MCF 10A (cell line): ENCODE measurements around the gene AP5S1. TPM values are rescaled to one million over a fixed set of nuclear protein-coding genes. Genes with fewer than 3 reads are reported as not detected.

Source experiments
- BruUV-seq: library from RNA; stranded (reverse); fragments of 400-500 nt; replicated peaks from 2 replicates; lab custom pipeline; 2021; lab: Mats Ljungman, UMichigan
- CTCF ChIA-PET: fragments of 300-600 bp; sonication (Branson Sonifier 250); formaldehyde crosslinking; extraction: SDS; loops from one replicate; lab custom pipeline; 2021; ENCODE audit warnings: antibody characterized with exemption, inconsistent platforms; lab: Yijun Ruan, JAX
- POLR2A ChIA-PET: fragments of 300-600, 350-650 bp; sonication (Branson Sonifier 250); formaldehyde crosslinking; extraction: SDS; loops from one replicate; lab custom pipeline; 2020; ENCODE audit warnings: antibody characterized with exemption, inconsistent platforms; lab: Yijun Ruan, JAX
- DNase-seq: peaks from one replicate; pipeline ENCODE4 v3.0.0-alpha.2; 2018; ENCODE audit not compliant: unreplicated experiment
- H3K27ac Mint-ChIP-seq: one replicate; pipeline ENCODE4 v1.8.0; 2022; ENCODE audit warnings: mild to moderate bottlenecking, low read depth, mixed read lengths; ENCODE audit not compliant: unreplicated experiment
- H3K27me3 Mint-ChIP-seq: one replicate; pipeline ENCODE4 v1.8.0; 2022; ENCODE audit warnings: mixed read lengths; ENCODE audit not compliant: insufficient read depth, unreplicated experiment
- H3K36me3 Mint-ChIP-seq: one replicate; pipeline ENCODE4 v1.8.0; 2022; ENCODE audit warnings: mild to moderate bottlenecking, moderate library complexity, mixed read lengths; ENCODE audit not compliant: insufficient read depth, unreplicated experiment
- H3K4me1 Mint-ChIP-seq: one replicate; pipeline ENCODE4 v1.8.0; 2022; ENCODE audit warnings: mixed read lengths; ENCODE audit not compliant: insufficient read depth, unreplicated experiment
- H3K4me3 Mint-ChIP-seq: one replicate; pipeline ENCODE4 v1.8.0; 2022; ENCODE audit warnings: mild to moderate bottlenecking, moderate library complexity, mixed read lengths; ENCODE audit not compliant: unreplicated experiment
- H3K9me3 Mint-ChIP-seq: one replicate; pipeline ENCODE4 v1.8.0; 2022; ENCODE audit warnings: mixed read lengths; ENCODE audit not compliant: unreplicated experiment
- intact Hi-C: fragments of 100-400 bp; cut with micrococcal nuclease; formaldehyde crosslinking; loops from 2 replicates; pipeline ENCODE4 v1.14.1; 2022
- total RNA-seq: library from RNA; stranded (reverse); gene quantifications from 2 replicates; pipeline ENCODE4 v1.2.3, GENCODE V29; 2022
- TF ChIP-seq, protein P1 (sequence below): fragments of 200-600 bp; IDR thresholded peaks from one replicate; pipeline ENCODE4 v1.8.0; 2022; ENCODE audit warnings: antibody characterized with exemption, mild to moderate bottlenecking; ENCODE audit not compliant: unreplicated experiment

The AP5S1 gene
- total RNA-seq, 1 experiment from 2014 or later, result 19.2 TPM

DNA sequence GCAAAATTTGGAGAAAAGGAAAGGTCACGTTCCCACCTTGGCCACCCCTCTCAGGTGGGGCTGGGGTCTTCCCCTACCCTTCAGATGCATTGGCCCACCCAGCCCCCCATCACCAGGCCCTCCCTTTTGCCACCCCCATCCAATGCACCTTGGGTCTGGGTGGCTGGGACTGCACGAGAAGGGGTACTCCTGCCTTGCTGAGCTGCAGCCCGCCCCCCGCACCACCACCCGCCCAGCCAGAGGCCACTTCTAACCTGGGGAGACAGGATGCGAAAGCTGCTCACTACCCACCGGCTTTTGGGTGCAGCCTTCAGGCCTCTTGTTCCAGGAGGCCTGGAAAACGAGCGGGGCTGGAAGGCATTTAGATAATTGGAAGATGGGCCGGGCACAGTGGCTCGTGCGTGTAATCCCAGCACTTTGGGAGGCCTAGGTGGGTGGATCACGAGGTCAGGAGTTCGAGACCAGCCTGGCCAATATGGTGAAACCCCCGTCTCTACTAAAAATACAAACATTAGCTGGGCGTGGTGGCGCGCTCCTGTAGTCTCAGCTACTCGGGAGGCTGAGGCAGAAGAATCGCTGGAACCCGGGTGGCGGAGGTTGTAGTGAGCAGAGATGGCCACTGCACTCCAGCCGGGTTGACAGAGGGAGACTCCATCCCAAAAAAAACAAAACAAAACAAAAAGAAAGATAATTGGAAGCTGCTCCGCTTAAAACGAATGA is 25.5 kb upstream of the AP5S1 start:
- Mint-ChIP-seq H3K4me3 (peak overlapping the region; percentile 97), H3K27me3 (no peaks in the 10 kb centered on the region)
- CTCF ChIA-PET, result interaction anchor here (0.7 to 2.2 kb wide), 10 partner anchors 8 to 41 kb away, joined by 3 to 11 read pairs (median 4); partner anchors contain the start of genes AP5S1 and CENPB

DNA sequence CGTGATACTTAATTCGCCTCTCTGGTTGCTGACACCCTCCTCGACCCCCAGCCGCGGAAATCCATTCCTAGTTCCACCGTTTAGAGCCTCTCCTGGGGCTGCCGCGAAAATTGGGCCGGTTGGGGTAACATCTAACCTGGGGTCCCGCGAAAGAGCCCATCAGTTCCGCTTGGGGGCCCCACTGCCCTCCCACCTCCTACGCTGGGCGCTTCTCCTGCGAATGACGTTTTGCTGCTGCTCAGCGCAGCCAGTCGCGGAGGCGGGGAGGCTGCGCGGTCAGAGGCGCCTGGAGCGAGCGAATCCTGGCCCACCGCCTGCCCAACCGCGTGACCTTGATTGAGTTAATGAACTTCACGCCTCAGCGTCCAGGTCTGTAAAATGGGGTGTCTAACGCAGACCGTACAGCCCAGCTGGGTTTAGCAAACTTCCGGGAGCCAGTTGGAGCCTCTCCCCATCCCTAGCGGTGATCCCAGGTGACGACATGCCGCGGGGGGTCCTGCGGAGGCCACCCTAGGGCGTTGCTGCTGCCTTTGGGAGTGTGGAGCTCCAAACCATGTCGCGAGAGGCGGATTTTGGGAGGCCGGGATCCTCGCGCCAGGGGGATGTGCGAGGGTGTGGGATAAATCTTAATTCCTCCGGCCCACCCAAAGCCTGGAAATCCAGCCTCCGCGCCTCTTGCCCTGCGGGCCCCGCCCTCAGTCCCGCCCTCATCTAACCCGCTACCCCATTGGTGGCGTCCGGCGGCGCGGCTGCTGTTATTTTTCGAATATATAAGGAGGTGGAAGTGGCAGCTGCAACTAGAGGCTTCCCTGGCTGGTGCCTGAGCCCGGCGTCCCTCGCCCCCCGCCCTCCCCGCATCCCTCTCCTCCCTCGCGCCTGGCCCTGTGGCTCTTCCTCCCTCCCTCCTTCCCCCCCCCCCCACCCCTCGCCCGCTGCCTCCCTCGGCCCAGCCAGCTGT is 24.6 kb upstream of the AP5S1 start, which contains the start of gene CDC25B:
Gene CDC25B, plus strand, starts transcription at position 800 of the 958 bp plus-strand sequence. CDS start 222 bp downstream, outside the sequence.
- intact Hi-C loops, result loop anchor here (1.0 kb wide), 1 partner anchor 25 kb away; the partner anchor contains the start of gene AP5S1
- TF ChIP-seq, protein P1, sequence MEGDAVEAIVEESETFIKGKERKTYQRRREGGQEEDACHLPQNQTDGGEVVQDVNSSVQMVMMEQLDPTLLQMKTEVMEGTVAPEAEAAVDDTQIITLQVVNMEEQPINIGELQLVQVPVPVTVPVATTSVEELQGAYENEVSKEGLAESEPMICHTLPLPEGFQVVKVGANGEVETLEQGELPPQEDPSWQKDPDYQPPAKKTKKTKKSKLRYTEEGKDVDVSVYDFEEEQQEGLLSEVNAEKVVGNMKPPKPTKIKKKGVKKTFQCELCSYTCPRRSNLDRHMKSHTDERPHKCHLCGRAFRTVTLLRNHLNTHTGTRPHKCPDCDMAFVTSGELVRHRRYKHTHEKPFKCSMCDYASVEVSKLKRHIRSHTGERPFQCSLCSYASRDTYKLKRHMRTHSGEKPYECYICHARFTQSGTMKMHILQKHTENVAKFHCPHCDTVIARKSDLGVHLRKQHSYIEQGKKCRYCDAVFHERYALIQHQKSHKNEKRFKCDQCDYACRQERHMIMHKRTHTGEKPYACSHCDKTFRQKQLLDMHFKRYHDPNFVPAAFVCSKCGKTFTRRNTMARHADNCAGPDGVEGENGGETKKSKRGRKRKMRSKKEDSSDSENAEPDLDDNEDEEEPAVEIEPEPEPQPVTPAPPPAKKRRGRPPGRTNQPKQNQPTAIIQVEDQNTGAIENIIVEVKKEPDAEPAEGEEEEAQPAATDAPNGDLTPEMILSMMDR, result peak; percentile 45
- peak within 1 kb of the TSS; percentile 94 for H3K27ac Mint-ChIP-seq

More for the DNA sequence above, 25.5 kb upstream of the AP5S1 start:
- Mint-ChIP-seq H3K4me1 (peaks cover 18% of the 10 kb centered on the region), H3K9me3 (no peaks in the 10 kb centered on the region), H3K27ac (peak overlapping the region; percentile 79), H3K36me3 (peaks cover 28% of the 10 kb centered on the region)
- no peak for DNase-seq
- intact Hi-C loops, result no loop called here
- TF ChIP-seq, protein P1, result no peak
- BruUV-seq, result no TSS peak
- POLR2A ChIA-PET, result interaction anchor here (1.6 to 3.2 kb wide), 4 partner anchors 9 to 50 kb away, joined by 4 to 36 read pairs (median 15); partner anchors contain the start of genes AP5S1 and CENPB

DNA sequence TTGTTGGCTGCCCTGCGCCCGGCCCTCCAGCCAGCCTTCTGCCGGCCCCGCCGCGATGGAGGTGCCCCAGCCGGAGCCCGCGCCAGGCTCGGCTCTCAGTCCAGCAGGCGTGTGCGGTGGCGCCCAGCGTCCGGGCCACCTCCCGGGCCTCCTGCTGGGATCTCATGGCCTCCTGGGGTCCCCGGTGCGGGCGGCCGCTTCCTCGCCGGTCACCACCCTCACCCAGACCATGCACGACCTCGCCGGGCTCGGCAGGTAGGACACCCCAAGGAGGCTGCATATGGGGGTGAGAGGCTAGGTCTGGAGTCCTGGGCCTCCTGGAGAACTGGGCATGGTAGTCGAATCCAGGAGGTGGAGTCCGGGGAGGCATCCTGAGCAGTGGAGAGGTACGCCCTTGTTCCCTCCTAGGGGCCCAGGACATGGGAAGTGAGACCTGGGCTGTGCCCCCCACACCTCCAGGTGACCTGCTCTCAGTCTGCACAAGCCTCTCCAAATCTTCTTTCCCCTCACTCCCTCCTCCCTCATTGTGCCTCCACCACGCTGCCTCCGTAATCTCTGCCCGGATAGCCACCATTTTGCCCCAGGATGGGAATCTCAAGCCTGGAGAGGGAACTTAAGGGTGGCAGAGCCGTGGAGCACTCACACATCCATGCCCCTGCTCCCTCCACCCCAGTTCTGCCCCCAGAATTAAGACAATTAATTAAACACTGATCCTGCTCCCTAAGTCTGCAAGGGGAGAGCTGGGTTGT is 23.7 kb upstream of the AP5S1 start:
- POLR2A ChIA-PET, result interaction anchor here (0.6 to 3.2 kb wide), 11 partner anchors 11 to 306 kb away, joined by 3 to 36 read pairs (median 4); partner anchors contain the start of genes ADISSP, AP5S1 and CENPB
- Mint-ChIP-seq H3K4me3 (peak overlapping the region; percentile 97), H3K4me1 (peaks cover 25% of the 10 kb centered on the region), H3K27me3 (no peaks in the 10 kb centered on the region), H3K36me3 (peaks cover 46% of the 10 kb centered on the region), H3K27ac (peak overlapping the region; percentile 94), H3K9me3 (no peaks in the 10 kb centered on the region)
- peak; percentile 39 for DNase-seq
- BruUV-seq, result no TSS peak
- TF ChIP-seq, protein P1, result no peak
- CTCF ChIA-PET, result interaction anchor here (1.0 to 2.2 kb wide), 7 partner anchors 8 to 24 kb away, joined by 5 to 11 read pairs (median 6); partner anchors contain the start of gene AP5S1
- intact Hi-C loops, result loop anchor here (1.0 kb wide), 2 partner anchors 15 to 24 kb away; partner anchors contain the start of gene AP5S1

More for the DNA sequence above, 24.6 kb upstream of the AP5S1 start, which contains the start of gene CDC25B:
- ChIA-PET POLR2A (interaction anchor here (0.7 to 3.2 kb wide), 9 partner anchors 10 to 306 kb away, joined by 3 to 36 read pairs (median 4); partner anchors contain the start of genes ADISSP, AP5S1 and CENPB), CTCF (interaction anchor here (0.7 to 2.2 kb wide), 11 partner anchors 8 to 40 kb away, joined by 3 to 11 read pairs (median 5); partner anchors contain the start of genes AP5S1 and CENPB)
- BruUV-seq, result TSS peak; percentile 76
- Mint-ChIP-seq H3K36me3 (peaks cover 37% of the 10 kb centered on the region), H3K9me3 (no peaks in the 10 kb centered on the region), H3K27me3 (no peaks in the 10 kb centered on the region), H3K4me3 (peak within 1 kb of the TSS; percentile 97), H3K4me1 (peaks cover 25% of the 10 kb centered on the region)
- peak; percentile 95 for DNase-seq
